T-helper 22 cell (primary cell): ENCODE data around the gene GPC6.

Source experiments
- DNase-seq: peaks from one replicate; pipeline ENCODE4 v3.0.0-alpha.2; 2020; ENCODE audit warnings: low read depth

The GPC6 gene

GRCh38 chr13:93230261-93230855 is 3.8 kb downstream of the GPC6 start:
- no peak for DNase-seq

GRCh38 chr13:93231867-93232266 is 5.3 kb downstream of the GPC6 start:
- DNase-seq: no peak

- DNase-seq: no peak
Measured at GRCh38 chr13:93233997-93234416, 7.4 kb downstream of the GPC6 start.

- no peak for DNase-seq
Measured at GRCh38 chr13:93234459-93234858, 7.9 kb downstream of the GPC6 start.

- no peak for DNase-seq
Measured at GRCh38 chr13:93235258-93236015, 8.8 kb downstream of the GPC6 start.

- DNase-seq: no peak
Measured at GRCh38 chr13:93238711-93239110, 12.1 kb downstream of the GPC6 start.

- DNase-seq: no peak
Measured at GRCh38 chr13:93243375-93244063, 16.9 kb downstream of the GPC6 start.

- no peak for DNase-seq
Measured at GRCh38 chr13:93244141-93244917, 17.7 kb downstream of the GPC6 start.

GRCh38 chr13:93244918-93245280 is 18.3 kb downstream of the GPC6 start:
- no peak for DNase-seq

- DNase-seq: no peak
Measured at GRCh38 chr13:93246069-93246468, 19.5 kb downstream of the GPC6 start.

- DNase-seq: no peak
Measured at GRCh38 chr13:93248627-93249047, 22.0 kb downstream of the GPC6 start.

GRCh38 chr13:93249364-93250306 is 23.0 kb downstream of the GPC6 start:
- no peak for DNase-seq

GRCh38 chr13:93254775-93255174 is 28.2 kb downstream of the GPC6 start:
- DNase-seq: no peak

GRCh38 chr13:93256998-93257397 is 30.4 kb downstream of the GPC6 start:
- DNase-seq: no peak

- DNase-seq: no peak
Measured at GRCh38 chr13:93259527-93260080, 33.0 kb downstream of the GPC6 start.

- DNase-seq: no peak
Measured at GRCh38 chr13:93260591-93260990, 34.0 kb downstream of the GPC6 start.

- DNase-seq: no peak
Measured at GRCh38 chr13:93262729-93263345, 36.2 kb downstream of the GPC6 start.

- no peak for DNase-seq
Measured at GRCh38 chr13:93264876-93265275, 38.3 kb downstream of the GPC6 start.

- no peak for DNase-seq
Measured at GRCh38 chr13:93265800-93266199, 39.2 kb downstream of the GPC6 start.

- no peak for DNase-seq
Measured at GRCh38 chr13:93266681-93267080, 40.1 kb downstream of the GPC6 start.
